Prostate gland (tissue), 2 donors: ENCODE data around the gene CACNA1I. TPM values are rescaled to one million over a fixed set of nuclear protein-coding genes. Genes with fewer than 3 reads are reported as not detected.

Experiments used
- DNase-seq: peaks from one replicate; pipeline ENCODE4 v3.0.0-alpha.2; 2019; ENCODE audit warnings: low spot score
- H3K27ac ChIP-seq, 2 donors: fragments of 200-600 bp; sonication (generic); 2 replicates each; pipeline ENCODE4 v1.5.1; 2017 to 2019
- H3K27me3 ChIP-seq: fragments of 200-600 bp; sonication (generic); replicated peaks from 2 replicates; pipeline ENCODE4 v1.5.1; 2019; ENCODE audit not compliant: insufficient read depth
- H3K36me3 ChIP-seq, 2 donors: fragments of 200-600 bp; sonication (generic); 1 replicate in 1 of 2; 2 replicates in 1 of 2; pipeline versions ENCODE4 v1.5.1 to v1.8.1; 2017 to 2019
- H3K4me1 ChIP-seq: fragments of 200-600 bp; sonication (generic); replicated peaks from 2 replicates; pipeline ENCODE4 v1.5.1; 2019
- H3K4me3 ChIP-seq, 2 donors: fragments of 200-600 bp; sonication (generic); 2 replicates each; pipeline ENCODE4 v1.5.1; 2017 to 2019
- H3K9me3 ChIP-seq: fragments of 200-600 bp; sonication (generic); 2 replicates; pipeline ENCODE4 v1.5.1; 2017
- CTCF ChIP-seq, 4 experiments: fragments of 200-600 bp in 2 of 4; fragments of 450-650 bp in 2 of 4; sonication (generic) in 2 of 4; IDR thresholded peaks; 1 replicate in 3 of 4; 2 replicates in 1 of 4; pipeline ENCODE4 v1.5.1; 2016 to 2019; ENCODE audit warnings: antibody characterized with exemption in 4 of 4, mild to moderate bottlenecking in 2 of 4, moderate library complexity in 2 of 4
- POLR2A ChIP-seq: fragments of 450-650 bp; IDR thresholded peaks from one replicate; pipeline ENCODE4 v1.6.1; 2016; ENCODE audit warnings: antibody characterized with exemption, mild to moderate bottlenecking
- POLR2AphosphoS5 ChIP-seq: sonication (generic); formaldehyde crosslinking; IDR thresholded peaks from one replicate; pipeline ENCODE4 v1.6.1; 2017; ENCODE audit warnings: antibody characterized with exemption
- WGBS: methylation state at CpG from one replicate; pipeline ENCODE4 v1.1.5; 2018; 5-methylcytosine and 5-hydroxymethylcytosine counted together
- intact Hi-C: fragments of 100-400 bp; cut with DNase I; formaldehyde crosslinking; loops from one replicate; pipeline ENCODE4 v1.14.2; 2022
- total RNA-seq, 2 donors: library from RNA; depleted of rRNA; stranded (reverse); fragments of >200 nt; gene quantifications; one replicate each; pipeline ENCODE4 v1.1.0, GENCODE V29; 2016

Gene CACNA1I
- total RNA-seq, 2 donors from 2014 or later = 0.05 to 0.68 TPM

- no peaks in the 10 kb centered on the region for H3K4me1 ChIP-seq
- H3K36me3 ChIP-seq = no peaks in the 10 kb centered on the region
- no peak for DNase-seq
- 93% methylated on average over 12 of the region's 12 CpGs for WGBS
- H3K9me3 ChIP-seq = no peaks in the 10 kb centered on the region
- H3K4me3 ChIP-seq = no peak overlapping the region
- TF ChIP-seq POLR2A = no peak
- TF ChIP-seq CTCF (IDR thresholded peaks at IDR 0.05) = no peak
- no peak for TF ChIP-seq POLR2AphosphoS5
- H3K27me3 ChIP-seq = no peaks in the 10 kb centered on the region
- no peak overlapping the region for H3K27ac ChIP-seq
- intact Hi-C loops = no loop called here
Measured at GRCh38 chr22:39677967-39678366, 107.4 kb downstream of the CACNA1I start.

GRCh38 chr22:39678862-39679490 lies 108.4 kb downstream of the CACNA1I start:
- H3K9me3 ChIP-seq = no peaks in the 10 kb centered on the region
- H3K27me3 ChIP-seq = no peaks in the 10 kb centered on the region
- TF ChIP-seq POLR2AphosphoS5 = no peak
- intact Hi-C loops = no loop called here
- DNase-seq = no peak
- no peaks in the 10 kb centered on the region for H3K4me1 ChIP-seq
- 92% methylated on average over 46 of the region's 47 CpGs for WGBS
- H3K36me3 ChIP-seq = no peaks in the 10 kb centered on the region
- H3K4me3 ChIP-seq = no peak overlapping the region
- H3K27ac ChIP-seq = no peak overlapping the region

DNA sequence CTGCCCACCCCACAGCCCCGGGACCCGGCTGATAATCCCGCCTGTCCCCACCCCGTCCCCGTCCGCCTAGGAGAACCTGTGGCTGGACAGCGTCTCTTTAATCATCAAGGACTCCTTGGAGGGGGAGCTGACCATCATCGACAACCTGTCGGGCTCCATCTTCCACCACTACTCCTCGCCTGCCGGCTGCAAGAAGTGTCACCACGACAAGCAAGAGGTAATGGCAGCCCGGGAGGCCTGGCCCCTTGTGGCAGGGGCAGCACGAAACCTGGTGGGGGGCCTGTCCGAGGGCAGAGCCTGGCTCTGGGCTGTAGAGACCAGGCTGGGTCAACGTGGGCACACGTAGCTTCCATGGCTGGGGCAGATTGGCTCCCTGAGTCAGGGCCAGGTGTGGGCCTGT lies 109.1 kb downstream of the CACNA1I start:
- DNase-seq = no peak
- H3K27me3 ChIP-seq = no peaks in the 10 kb centered on the region
- H3K27ac ChIP-seq = no peak overlapping the region
- TF ChIP-seq CTCF (IDR thresholded peaks at IDR 0.05) = no peak
- no peaks in the 10 kb centered on the region for H3K36me3 ChIP-seq
- WGBS = 95% methylated on average over 14 of the region's 17 CpGs
- no peaks in the 10 kb centered on the region for H3K9me3 ChIP-seq
- no peaks in the 10 kb centered on the region for H3K4me1 ChIP-seq
- H3K4me3 ChIP-seq = no peak overlapping the region
- intact Hi-C loops = no loop called here

- H3K4me1 ChIP-seq = no peaks in the 10 kb centered on the region
- no peak for TF ChIP-seq POLR2AphosphoS5
- no peak for TF ChIP-seq POLR2A
- no peak for TF ChIP-seq CTCF (IDR thresholded peaks at IDR 0.05)
- H3K4me3 ChIP-seq = no peak overlapping the region
- DNase-seq = no peak
- WGBS = 96% methylated on average over 4 of the region's 9 CpGs
- H3K27me3 ChIP-seq = peaks cover under 1% of the 10 kb centered on the region
- intact Hi-C loops = no loop called here
- no peaks in the 10 kb centered on the region for H3K36me3 ChIP-seq
- no peaks in the 10 kb centered on the region for H3K9me3 ChIP-seq
- H3K27ac ChIP-seq = no peak overlapping the region
Measured at GRCh38 chr22:39680486-39680885, 109.9 kb downstream of the CACNA1I start.

- TF ChIP-seq POLR2A = no peak
- no peak for TF ChIP-seq POLR2AphosphoS5
- no peak for TF ChIP-seq CTCF (IDR thresholded peaks at IDR 0.05)
- 93% methylated on average over 18 of the region's 18 CpGs for WGBS
- no peak overlapping the region for H3K4me3 ChIP-seq
- H3K27ac ChIP-seq = no peak overlapping the region
- DNase-seq = no peak
- peaks cover 6% of the 10 kb centered on the region for H3K27me3 ChIP-seq
- intact Hi-C loops = no loop called here
- H3K36me3 ChIP-seq = no peaks in the 10 kb centered on the region
- no peaks in the 10 kb centered on the region for H3K4me1 ChIP-seq
- no peaks in the 10 kb centered on the region for H3K9me3 ChIP-seq
Measured at GRCh38 chr22:39681038-39681861, 110.7 kb downstream of the CACNA1I start.
